Thyroid gland (tissue), 4 donors: ENCODE measurements around the gene FER.

ENCODE experiments used
- POLR2A ChIP-seq, 2 donors: fragments of 450-650 bp; IDR thresholded peaks; one replicate each; pipeline ENCODE4 v1.6.1; 2017; ENCODE audit warnings: antibody characterized with exemption in 2 of 2, mild to moderate bottlenecking in 2 of 2, moderate library complexity in 1 of 2
- TF ChIP-seq, protein P1 (sequence below), 6 experiments: fragments of 200-600 bp in 3 of 6; fragments of 450-650 bp in 3 of 6; sonication (generic) in 3 of 6; IDR thresholded peaks; one replicate each; pipeline ENCODE4 v1.5.1; 2016 to 2019; ENCODE audit warnings: antibody characterized with exemption in 6 of 6, mild to moderate bottlenecking in 2 of 6, inconsistent platforms in 1 of 6, moderate library complexity in 1 of 6

DNA sequence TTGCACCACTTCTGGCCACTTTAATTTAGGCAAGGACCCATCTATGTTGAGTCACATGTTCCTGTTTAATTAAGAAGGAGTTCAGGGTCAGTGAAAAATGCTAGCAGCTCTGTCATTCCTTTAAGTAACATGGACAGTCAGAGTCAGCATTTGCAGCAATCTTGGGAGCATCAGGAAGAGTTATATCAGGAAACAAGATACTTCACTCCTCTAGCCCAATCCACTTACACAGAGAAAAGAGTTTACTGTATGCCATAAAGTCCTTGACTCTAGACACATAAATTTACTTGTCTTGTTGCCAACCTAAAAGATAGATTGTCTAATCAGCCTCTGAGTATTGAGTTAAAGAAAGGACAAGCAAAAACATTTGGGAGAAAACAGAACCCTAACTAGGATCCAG lies 395.3 kb downstream of the FER start:
- TF ChIP-seq, protein P1, sequence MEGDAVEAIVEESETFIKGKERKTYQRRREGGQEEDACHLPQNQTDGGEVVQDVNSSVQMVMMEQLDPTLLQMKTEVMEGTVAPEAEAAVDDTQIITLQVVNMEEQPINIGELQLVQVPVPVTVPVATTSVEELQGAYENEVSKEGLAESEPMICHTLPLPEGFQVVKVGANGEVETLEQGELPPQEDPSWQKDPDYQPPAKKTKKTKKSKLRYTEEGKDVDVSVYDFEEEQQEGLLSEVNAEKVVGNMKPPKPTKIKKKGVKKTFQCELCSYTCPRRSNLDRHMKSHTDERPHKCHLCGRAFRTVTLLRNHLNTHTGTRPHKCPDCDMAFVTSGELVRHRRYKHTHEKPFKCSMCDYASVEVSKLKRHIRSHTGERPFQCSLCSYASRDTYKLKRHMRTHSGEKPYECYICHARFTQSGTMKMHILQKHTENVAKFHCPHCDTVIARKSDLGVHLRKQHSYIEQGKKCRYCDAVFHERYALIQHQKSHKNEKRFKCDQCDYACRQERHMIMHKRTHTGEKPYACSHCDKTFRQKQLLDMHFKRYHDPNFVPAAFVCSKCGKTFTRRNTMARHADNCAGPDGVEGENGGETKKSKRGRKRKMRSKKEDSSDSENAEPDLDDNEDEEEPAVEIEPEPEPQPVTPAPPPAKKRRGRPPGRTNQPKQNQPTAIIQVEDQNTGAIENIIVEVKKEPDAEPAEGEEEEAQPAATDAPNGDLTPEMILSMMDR (IDR thresholded peaks at IDR 0.05): no peak
- no peak for TF ChIP-seq POLR2A (IDR thresholded peaks at IDR 0.05)
